ENCODE data around the gene KIAA0513.

Gene KIAA0513

GRCh38 chr16:85046472-85046916 lies 18.9 kb downstream of the KIAA0513 start:
- TF ChIP-seq CTCF (IDR thresholded peaks at IDR 0.05; ENCODE audit: unreplicated experiment in 3 of 3), result no peak
- Mint-ChIP-seq H3K27ac (no peak overlapping the region), H3K27me3 (ENCODE audit: low read depth) (peaks cover 3% of the 10 kb centered on the region), H3K4me1 (peaks cover 16% of the 10 kb centered on the region), H3K36me3 (ENCODE audit: low read depth) (no peaks in the 10 kb centered on the region), H3K4me3 (no peak overlapping the region), H3K9me3 (no peaks in the 10 kb centered on the region)

- Mint-ChIP-seq H3K9me3 (no peaks in the 10 kb centered on the region), H3K4me3 (no peak overlapping the region), H3K4me1 (peaks cover 12% of the 10 kb centered on the region), H3K27me3 (ENCODE audit: low read depth) (peaks cover 3% of the 10 kb centered on the region), H3K36me3 (ENCODE audit: low read depth) (no peaks in the 10 kb centered on the region), H3K27ac (no peak overlapping the region)
- no peak for TF ChIP-seq CTCF (IDR thresholded peaks at IDR 0.05; ENCODE audit: unreplicated experiment in 3 of 3)
Observed at GRCh38 chr16:85046931-85047866, 19.6 kb downstream of the KIAA0513 start.

GRCh38 chr16:85047867-85048455 lies 20.4 kb downstream of the KIAA0513 start:
- no peaks in the 10 kb centered on the region for H3K9me3 Mint-ChIP-seq
- no peak overlapping the region for H3K27ac Mint-ChIP-seq
- H3K4me3 Mint-ChIP-seq, result no peak overlapping the region
- no peak for TF ChIP-seq CTCF (IDR thresholded peaks at IDR 0.05; ENCODE audit: unreplicated experiment in 3 of 3)
- H3K4me1 Mint-ChIP-seq, result peaks cover 8% of the 10 kb centered on the region
- no peaks in the 10 kb centered on the region for H3K36me3 Mint-ChIP-seq (ENCODE audit: low read depth)
- H3K27me3 Mint-ChIP-seq (ENCODE audit: low read depth), result peaks cover 3% of the 10 kb centered on the region

GRCh38 chr16:85048921-85049562 lies 21.4 kb downstream of the KIAA0513 start:
- Mint-ChIP-seq H3K36me3 (ENCODE audit: low read depth) (no peaks in the 10 kb centered on the region), H3K27ac (no peak overlapping the region), H3K27me3 (ENCODE audit: low read depth) (peaks cover 3% of the 10 kb centered on the region), H3K4me1 (peaks cover 8% of the 10 kb centered on the region), H3K9me3 (no peaks in the 10 kb centered on the region), H3K4me3 (no peak overlapping the region)
- no peak for TF ChIP-seq CTCF (IDR thresholded peaks at IDR 0.05; ENCODE audit: unreplicated experiment in 3 of 3)

GRCh38 chr16:85049706-85050305 lies 22.2 kb downstream of the KIAA0513 start:
- Mint-ChIP-seq H3K36me3 (ENCODE audit: low read depth) (no peaks in the 10 kb centered on the region), H3K27ac (no peak overlapping the region), H3K27me3 (ENCODE audit: low read depth) (peaks cover 3% of the 10 kb centered on the region), H3K4me3 (no peak overlapping the region), H3K9me3 (no peaks in the 10 kb centered on the region), H3K4me1 (peaks cover 8% of the 10 kb centered on the region)
- no peak for TF ChIP-seq CTCF (IDR thresholded peaks at IDR 0.05; ENCODE audit: unreplicated experiment in 3 of 3)
